AG04450 (cell line): ENCODE measurements around the gene GZMA. TPM values are rescaled to one million over a fixed set of nuclear protein-coding genes. Genes with fewer than 3 reads are reported as not detected.

ENCODE experiments used
- CTCF ChIA-PET: fragments of 300-600, 350-600 bp; formaldehyde crosslinking; extraction: SDS; loops from one replicate; lab custom pipeline; 2022; ENCODE audit warnings: antibody characterized with exemption, inconsistent platforms; lab: Charles Lee
- POLR2A ChIA-PET: fragments of 350-600 bp; formaldehyde crosslinking; extraction: SDS; loops from one replicate; lab custom pipeline; 2021; ENCODE audit warnings: antibody characterized with exemption, inconsistent platforms; lab: Yijun Ruan, JAX
- DNase-seq: peaks from one replicate; pipeline ENCODE4 v3.0.0-alpha.2; 2011; ENCODE audit warnings: low read depth, low spot score
- H3K27ac ChIP-seq: one replicate; pipeline ENCODE4 v1.5.1; 2012; ENCODE audit warnings: low read depth, low read length, control low read depth
- H3K27me3 ChIP-seq: one replicate; pipeline ENCODE4 v1.6.0; 2012; ENCODE audit warnings: low read length; ENCODE audit not compliant: control insufficient read depth, insufficient read depth
- H3K4me3 ChIP-seq: 2 replicates; pipeline ENCODE4 v1.5.1; 2011; ENCODE audit warnings: mild to moderate bottlenecking, low read depth, low read length, control low read depth
- H3K9me3 ChIP-seq: 2 replicates; pipeline ENCODE4 v1.5.1; 2012; ENCODE audit warnings: low read length; ENCODE audit not compliant: control insufficient read depth, insufficient read depth
- CTCF ChIP-seq: IDR thresholded peaks from 2 replicates; pipeline ENCODE4 v1.5.1; 2011; ENCODE audit warnings: low read depth, low read length, control low read depth, inconsistent platforms
- polyA plus RNA-seq: library from polyadenylated mRNA; depleted of rRNA; stranded (reverse); fragments of >200 nt; gene quantifications from 2 replicates; pipeline ENCODE4 v1.2.3, GENCODE V29; 2011; rRNA removed

Gene GZMA
- polyA plus RNA-seq, 1 experiment, result not detected

- POLR2A ChIA-PET, result no interaction called here
- DNase-seq, result peak; percentile 67
- TF ChIP-seq CTCF, result peak; percentile 99
These were observed 44.2 kb downstream of the GZMA start for GRCh38 chr5:55146543-55147151.

GRCh38 chr5:55149308-55149795, 46.9 kb downstream of the GZMA start:
- H3K9me3 ChIP-seq, result no peaks in the 10 kb centered on the region
- H3K4me3 ChIP-seq, result no peak overlapping the region
- TF ChIP-seq CTCF, result no peak
- POLR2A ChIA-PET, result no interaction called here
- DNase-seq, result no peak
- H3K27me3 ChIP-seq, result peaks cover 4% of the 10 kb centered on the region
- CTCF ChIA-PET, result interaction anchor here (1.0 to 1.1 kb wide), 2 partner anchors 10 to 205 kb away, joined by 3 read pairs; no protein-coding TSS in a partner anchor
- no peak overlapping the region for H3K27ac ChIP-seq

More at GRCh38 chr5:55146543-55147151, 44.2 kb downstream of the GZMA start:
- no peaks in the 10 kb centered on the region for H3K9me3 ChIP-seq
- H3K27ac ChIP-seq, result no peak overlapping the region
- no peak overlapping the region for H3K4me3 ChIP-seq
- H3K27me3 ChIP-seq, result peaks cover 12% of the 10 kb centered on the region
- CTCF ChIA-PET, result interaction anchor here (0.6 to 3.8 kb wide), 22 partner anchors 10 to 903 kb away, joined by 3 to 99 read pairs (median 5); partner anchors contain the start of genes ESM1 and GPX8

GRCh38 chr5:55151923-55152842, 49.7 kb downstream of the GZMA start:
- Histone ChIP-seq H3K27ac (no peak overlapping the region), H3K27me3 (no peaks in the 10 kb centered on the region), H3K4me3 (no peak overlapping the region), H3K9me3 (no peaks in the 10 kb centered on the region)
- TF ChIP-seq CTCF, result no peak
- ChIA-PET CTCF (interaction anchor here (0.5 to 4.3 kb wide), 5 partner anchors 8 to 1081 kb away, joined by 3 to 33 read pairs (median 9); partner anchors contain the start of gene GPX8), POLR2A (interaction anchor here (1.3 to 1.4 kb wide), 2 partner anchors 247 to 251 kb away, joined by 3 read pairs; no protein-coding TSS in a partner anchor)
- DNase-seq, result peak; percentile 55

- DNase-seq, result no peak
- Histone ChIP-seq H3K9me3 (no peaks in the 10 kb centered on the region), H3K4me3 (no peak overlapping the region), H3K27me3 (no peaks in the 10 kb centered on the region), H3K27ac (no peak overlapping the region)
- ChIA-PET CTCF (no interaction called here), POLR2A (no interaction called here)
- TF ChIP-seq CTCF, result no peak
These were observed 52.4 kb downstream of the GZMA start for GRCh38 chr5:55154873-55155272.

Other genes with a start within 250 kb of the GZMA start
- gene ESM1, start 117.1 kb upstream of the GZMA start, polyA plus RNA-seq, result 0.27 and 0.35 TPM in 2 replicates
- not detected in 2 replicates for gene GZMK, start 78.4 kb upstream of the GZMA start, polyA plus RNA-seq
- 234 and 317 TPM in 2 replicates for gene GPX8, start 57.5 kb downstream of the GZMA start, polyA plus RNA-seq
- gene CDC20B, start 70.5 kb downstream of the GZMA start, polyA plus RNA-seq, result not detected in 2 replicates
- not detected in 2 replicates for gene MCIDAS, start 124.7 kb downstream of the GZMA start, polyA plus RNA-seq
- gene CCNO, start 131.0 kb downstream of the GZMA start, polyA plus RNA-seq, result not detected in 2 replicates
- 10.8 and 14.3 TPM in 2 replicates for gene DHX29, start 205.0 kb downstream of the GZMA start, polyA plus RNA-seq
- gene MTREX, start 205.3 kb downstream of the GZMA start, polyA plus RNA-seq, result 37.2 and 61.7 TPM in 2 replicates